SW 1271 (cell line): ENCODE data around the gene TUBA8.
"Not testable (repeated sequence)": the region's sequence is repeated elsewhere in the genome, so short reads cannot be mapped to it uniquely, and the experiment has no call there.

Experiments
- DNase-seq, 2 experiments: peaks; one replicate each; lab custom pipeline; 2025; lab: John Stamatoyannopoulos, UW

Gene TUBA8

DNA sequence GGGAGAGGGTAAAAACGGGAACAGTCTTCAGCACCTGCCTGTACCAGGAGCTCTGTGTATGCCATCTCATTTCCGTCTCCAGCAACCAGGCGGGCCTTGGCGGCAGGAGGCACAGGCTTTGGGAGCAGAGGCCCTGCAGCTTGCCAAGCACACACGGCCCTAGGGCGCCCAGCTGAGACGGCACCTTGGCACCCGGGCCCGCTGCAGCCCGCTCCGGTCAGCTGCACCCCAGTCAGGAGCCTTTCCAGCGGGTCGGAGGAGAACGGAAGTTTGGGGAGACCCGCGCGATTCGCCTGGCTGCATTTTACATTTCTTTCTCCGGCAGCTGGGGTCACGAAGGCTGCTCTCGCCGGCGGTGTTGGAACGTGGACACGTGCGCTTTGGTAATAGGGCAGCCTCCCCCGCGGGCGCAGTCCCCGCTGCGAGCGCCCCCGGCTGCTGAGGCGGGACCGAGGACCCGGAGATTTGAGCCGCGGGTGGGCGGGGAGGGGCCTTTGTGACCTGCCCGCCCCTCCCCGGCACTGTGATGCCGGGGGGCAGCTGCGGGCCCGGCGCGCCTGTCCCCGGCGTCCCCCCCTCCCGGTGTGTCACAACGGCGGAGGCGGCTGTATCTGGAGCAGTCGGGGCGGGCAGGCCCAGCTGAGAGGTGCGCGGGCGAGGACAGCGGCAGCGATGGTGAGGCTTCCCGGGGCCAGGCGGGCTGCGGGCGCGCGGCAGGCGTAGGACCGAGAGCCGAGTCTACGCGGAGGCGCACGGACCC is at the start of gene TUBA8:
Gene TUBA8 (plus strand): TSS at position 616 of the 760 bp plus-strand sequence. CDS start 57 bp downstream, at position 673.
- no peak for DNase-seq

DNA sequence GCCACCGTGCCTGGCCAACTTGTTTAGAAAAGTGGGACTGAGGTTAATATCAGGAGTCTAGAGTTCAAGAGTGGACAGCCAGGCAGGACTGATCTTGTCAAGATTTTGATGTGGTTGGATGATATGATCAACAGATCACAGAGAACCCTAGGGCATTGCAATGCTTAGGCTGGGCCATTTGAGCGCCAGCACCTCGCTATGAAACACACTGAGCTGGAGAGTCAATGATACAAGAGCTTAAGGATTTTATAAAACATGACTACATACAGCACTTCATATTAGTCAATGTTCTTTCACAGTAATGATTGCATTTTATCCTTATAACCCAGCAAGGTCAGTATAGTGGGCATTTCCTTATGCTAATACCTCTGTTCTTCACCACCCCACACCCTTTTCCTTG is 48.2 kb upstream of the TUBA8 start:
- no peak for DNase-seq

DNA sequence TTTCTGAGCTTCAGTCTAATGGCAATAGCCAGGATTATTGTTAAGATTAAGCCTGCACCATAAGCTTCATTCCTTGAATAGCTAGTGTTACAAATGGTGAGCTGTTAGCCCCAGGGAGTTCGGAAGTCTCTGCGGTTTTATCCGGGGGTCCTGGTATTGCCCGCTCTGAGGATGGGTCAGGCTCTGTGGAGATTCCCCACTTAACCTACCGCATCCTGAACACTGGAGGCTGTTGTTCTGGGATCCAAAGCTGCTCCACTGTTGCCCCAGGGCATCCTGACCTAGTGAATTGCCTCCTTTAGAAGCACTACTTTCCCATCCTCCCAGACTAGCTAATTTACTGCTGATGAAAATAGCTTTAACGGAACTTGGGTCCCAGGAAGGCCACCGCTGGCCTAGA is 47.3 kb upstream of the TUBA8 start:
- no peak for DNase-seq

DNA sequence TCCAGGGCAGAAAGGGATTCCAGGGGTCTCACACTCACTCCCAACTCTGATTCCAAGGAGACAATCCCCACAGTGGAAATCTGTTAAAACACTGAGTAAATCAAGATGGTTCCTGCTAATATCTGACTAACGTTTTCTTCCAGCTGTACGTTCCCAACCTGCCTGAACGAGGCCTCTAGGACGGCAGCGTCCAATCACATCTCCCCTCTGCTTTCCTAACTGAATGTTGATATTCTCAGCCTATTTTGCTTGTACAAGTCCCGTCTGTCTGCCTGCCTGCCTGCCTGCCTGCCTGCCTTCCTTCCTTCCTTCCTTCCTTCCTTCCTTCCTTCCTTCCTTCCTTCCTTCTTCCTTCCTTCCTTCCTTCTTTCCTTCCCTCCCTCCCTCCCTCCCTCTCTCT is 46.9 kb upstream of the TUBA8 start:
- DNase-seq: not testable (repeated sequence)

- DNase-seq: no peak
Observed at GRCh38 chr22:18064636-18065035, 46.0 kb upstream of the TUBA8 start.

DNA sequence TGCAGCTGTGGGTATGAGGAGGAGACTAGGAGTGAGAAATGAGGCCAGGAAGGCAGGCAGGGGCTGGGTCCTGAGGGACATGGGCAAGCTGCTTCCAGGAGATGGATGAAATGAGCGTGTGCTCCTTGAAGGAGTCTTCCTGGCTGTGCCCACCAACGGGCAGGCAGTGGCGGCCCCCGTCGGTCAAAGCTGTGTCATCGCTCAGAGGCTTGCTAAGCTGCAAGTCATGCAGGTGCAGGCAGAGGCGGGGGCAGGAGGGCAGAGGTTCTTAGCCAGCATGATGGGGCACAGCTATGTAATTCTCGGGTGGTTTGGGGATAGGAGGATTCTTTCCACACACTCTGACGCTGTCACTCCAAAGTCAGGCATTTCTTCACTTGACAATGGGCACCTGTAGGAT is 45.4 kb upstream of the TUBA8 start:
- DNase-seq: no peak

DNA sequence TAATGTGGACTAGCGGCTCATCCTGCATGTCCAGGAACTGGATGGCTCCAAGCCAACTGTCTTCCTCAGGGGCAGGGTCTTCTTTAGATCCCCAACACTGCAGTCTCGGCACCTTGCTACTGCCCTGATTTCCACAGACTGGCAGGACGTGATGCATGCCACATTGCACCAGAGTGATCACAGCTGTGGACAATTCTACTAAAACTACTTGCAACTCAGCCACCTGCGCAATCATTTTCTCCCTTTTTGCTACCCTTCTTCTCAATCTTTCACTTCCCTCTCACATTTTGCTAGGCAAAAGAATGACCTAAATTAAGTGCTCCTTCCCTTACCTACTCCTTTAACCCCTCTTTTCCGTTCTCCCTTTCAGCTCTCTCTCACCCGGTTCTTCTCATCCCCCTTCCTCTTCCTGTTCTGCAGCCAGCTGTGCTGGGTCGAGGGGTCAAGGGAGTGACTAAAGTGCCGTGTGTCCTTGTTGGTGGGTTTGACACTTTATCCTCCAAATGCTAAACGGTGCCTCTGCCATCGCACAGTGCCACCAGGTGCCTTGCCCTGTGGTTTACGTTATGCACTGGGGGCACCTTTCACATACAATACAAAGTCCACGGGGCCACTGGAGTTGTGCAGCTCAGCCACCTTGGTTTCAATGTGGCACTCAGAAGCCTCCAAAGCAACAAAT is 44.3 kb upstream of the TUBA8 start:
- DNase-seq: no peak

DNA sequence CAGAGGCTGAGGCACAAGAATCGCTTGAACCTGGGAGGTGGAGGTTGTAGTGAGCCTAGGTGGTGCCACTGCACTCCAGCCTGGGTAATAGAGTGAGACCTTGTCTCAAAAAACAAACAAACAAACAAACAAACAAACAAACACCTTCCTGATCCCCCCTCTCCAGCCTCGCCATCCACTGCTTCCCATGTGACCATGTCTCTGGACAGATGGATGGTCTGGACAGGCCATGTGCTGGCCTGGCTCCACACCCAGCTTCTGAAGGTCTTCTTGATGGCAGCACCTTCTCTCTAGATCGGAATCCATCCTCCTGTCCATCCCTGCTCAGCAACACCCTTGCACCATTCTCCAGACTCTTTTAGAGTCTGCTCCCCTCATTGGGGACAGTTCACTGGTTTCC is 43.5 kb upstream of the TUBA8 start:
- DNase-seq: no peak

DNA sequence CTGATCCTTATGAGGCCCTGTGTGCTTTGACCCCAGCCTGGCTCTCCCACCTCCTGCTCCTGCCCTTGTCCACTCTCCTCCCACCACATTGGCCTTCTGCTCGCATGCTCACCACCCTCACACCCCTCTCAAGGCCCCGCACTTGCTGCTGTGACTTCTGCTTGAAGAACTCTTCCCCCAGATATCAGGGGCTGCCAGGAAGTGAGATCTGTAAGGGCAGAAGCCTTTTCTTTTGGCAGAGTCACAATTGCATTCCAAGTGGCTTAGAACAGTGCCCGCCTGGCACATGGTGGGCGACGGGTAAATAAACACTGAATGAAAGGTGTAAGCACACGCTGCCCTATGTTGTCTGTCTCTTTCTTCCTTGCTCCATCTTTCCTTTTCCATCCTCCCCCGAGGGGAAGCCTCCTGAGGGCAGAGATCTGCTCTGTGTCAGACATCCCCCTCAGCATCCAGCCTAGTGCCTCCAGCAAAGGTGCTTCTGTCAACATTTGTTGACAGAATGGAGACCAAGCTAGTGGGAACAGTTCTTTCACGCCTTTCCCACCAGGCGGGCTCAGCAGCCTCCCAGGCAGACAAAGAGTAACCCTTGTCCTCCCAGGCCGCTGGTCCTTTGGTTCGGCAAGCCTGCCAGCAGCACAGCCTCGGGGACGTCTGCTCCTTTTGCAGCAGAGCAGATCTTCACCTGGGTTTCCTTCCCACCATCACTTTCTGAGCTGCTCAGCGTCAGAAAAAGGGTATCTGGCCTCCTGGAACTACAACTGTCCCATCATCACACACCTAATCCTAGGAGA is 42.9 kb upstream of the TUBA8 start:
- DNase-seq: no peak

- no peak for DNase-seq
Observed at GRCh38 chr22:18068381-18068988, 42.1 kb upstream of the TUBA8 start.

- DNase-seq: no peak
Observed at GRCh38 chr22:18069041-18069440, 41.6 kb upstream of the TUBA8 start.

- no peak for DNase-seq
Observed at GRCh38 chr22:18070041-18070440, 40.6 kb upstream of the TUBA8 start.

DNA sequence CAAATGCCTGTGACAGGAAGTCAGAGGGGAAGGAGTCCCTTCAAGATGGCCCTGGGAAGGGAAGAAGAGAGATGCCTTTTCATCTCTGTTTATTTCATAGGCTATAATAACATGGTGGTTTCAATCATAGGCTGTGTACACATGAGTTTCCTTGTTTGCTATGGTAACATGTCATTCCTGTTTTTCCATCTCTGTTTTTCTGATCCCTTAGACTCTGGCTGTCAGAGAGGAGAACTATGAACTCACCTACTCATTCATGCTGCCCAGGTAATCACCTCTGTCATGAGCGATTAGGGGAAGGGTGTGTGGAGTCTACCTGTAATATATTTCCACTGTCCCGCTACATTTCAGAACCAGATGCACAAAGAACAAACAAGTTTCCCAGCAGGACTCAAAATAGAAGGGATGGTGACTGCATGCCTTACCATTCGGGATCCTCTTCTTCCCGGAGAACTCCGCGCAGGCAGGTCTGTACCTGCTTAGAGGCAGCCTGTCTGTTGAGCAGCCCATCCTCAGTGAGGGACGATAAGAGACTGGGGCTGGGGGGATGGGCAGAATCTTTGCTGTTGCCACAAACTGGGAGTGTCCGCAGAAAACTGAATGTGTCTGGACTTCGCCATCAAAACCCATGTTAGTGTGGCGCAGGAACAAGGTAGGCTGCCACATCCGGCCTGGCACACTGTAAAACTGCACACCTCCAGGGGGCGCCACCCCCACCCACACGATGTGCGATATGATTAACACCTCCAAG is 39.9 kb upstream of the TUBA8 start:
- DNase-seq: no peak

DNA sequence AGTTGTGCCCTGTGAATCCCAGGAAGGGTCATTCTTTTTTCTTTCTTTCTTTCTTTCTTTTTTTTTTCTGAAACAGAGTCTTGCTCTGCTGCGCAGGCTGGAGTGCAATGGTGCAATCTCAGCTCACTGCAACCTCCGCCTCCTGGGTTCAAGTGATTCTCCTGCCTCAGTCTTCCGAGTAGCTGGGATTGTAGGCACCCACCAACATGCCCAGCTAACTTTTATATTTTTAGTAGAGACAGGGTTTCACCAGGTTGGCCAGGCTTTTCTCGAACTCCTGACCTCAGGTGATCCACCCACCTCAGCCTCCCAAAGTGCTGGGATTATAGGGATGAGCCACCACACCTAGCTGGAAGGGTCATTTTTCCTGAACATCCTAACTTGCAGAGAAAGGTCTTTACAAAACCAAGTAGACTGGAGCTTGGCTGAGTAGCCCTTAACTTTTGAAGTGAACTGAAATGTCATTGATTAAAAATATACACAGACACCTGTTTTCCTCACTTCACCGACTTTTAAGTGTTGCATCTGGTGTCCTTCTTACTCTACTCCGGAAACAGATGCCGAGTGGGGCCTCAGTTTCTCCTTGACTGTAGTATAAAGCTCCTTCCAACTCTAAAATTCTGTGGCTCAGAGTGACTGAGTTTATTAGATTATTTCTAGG is 39.2 kb upstream of the TUBA8 start:
- not testable (repeated sequence) for DNase-seq

GRCh38 chr22:18071968-18072310 is 38.7 kb upstream of the TUBA8 start:
- no peak for DNase-seq

DNA sequence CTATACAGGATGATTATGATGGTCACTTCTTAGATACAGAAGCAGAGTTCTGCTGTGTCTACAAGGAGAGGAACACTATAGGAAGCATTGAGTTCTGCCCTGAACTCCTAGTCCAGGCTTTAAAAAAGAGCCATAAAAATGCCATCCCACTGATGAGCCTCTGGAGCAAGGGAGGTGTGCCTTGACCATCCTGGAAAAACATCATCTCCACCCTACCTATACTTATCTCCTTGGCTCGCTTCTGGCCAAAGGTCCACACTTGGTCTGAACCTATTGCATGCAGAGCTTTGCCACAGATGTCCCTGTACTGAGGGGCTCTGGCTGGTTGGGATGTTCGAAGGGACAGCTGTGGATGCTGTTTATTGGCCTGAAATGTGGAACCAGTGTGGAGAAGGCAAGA is 37.1 kb upstream of the TUBA8 start:
- no peak for DNase-seq

DNA sequence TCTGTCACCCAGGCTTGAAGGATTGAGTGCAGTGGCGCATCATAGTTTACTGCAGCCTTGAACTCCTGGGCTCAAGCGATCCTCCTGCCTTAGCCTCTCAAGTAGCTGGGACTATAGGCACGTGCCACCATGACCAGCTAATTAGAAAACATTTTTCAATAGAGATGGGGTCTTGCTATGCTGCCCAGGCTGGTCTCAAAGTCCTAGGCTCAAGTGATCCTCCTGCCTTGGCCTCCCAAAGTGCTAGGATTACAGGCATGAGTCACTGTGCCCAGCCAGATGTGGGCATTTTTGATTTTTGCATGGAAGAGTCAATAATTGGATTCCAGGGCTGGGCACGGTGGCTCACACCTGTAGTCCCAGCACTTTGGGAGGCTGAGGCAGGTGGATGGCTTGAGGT is 36.7 kb upstream of the TUBA8 start:
- not testable (repeated sequence) for DNase-seq

DNA sequence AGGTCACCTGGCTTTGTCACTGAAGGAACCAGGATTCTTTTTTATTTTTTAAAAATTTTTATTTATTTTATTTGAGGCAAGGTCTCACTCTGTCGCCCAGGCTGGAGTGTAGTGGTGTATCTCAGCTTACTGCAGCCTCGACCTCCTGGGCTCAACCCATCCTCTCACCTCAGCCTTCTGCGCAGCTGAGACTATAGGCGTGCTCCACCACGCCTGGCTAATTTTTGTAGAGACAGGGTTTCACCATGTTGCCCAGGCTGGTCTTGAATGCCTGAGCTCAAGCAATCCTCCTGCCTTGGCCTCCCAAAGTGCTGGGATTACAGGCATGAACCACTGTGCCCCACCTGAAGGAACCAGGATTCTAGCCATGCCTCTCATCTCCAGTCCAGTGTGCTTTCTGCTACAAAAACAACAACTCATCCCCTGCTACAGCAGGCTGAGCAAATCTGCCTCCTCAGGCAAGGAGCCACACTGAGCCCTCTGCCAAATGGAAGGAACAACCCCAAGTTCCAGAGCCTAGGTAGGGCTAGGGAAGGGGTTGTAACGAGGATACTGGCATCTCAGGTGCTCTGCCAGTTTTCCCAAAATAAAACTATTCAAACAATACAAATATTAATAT is 35.4 kb upstream of the TUBA8 start:
- no peak for DNase-seq

DNA sequence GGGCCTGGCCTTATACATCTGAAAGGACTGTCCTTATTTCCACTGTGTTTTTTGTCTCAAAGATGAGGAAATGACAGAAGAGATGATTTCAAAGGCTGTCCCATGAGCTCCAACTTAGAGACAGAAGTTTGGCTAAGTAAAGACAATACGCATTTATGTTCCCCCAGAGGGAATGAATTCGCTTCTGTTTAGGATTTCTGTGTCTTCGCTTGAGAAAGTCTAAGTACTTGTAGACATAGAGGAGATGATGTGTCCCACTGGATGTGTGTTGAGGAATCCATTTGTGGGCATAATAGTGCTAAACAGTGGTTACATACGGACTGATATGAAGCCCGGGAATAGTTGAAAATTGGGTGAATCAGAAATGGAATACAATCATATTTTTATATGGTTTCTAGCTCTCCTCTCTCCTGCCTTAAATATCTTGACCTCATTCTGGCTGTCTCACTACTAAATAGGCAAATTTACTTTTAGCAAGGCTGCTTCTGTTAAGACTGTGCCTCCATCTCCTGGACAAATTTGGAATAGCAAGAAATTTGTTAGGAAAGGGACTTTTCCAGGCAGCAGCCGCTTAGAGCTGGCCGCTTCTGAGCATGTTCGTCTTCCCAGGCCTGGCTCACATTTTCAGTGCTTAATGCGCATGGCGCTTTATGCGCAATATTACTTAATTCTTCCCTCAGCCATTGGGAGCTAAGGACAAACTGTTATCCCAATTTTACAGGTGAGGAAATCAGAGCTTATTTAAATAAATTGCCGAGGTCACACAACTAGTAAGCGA is 34.7 kb upstream of the TUBA8 start:
- DNase-seq: peak in 1 of 2 experiments; percentile 46

DNA sequence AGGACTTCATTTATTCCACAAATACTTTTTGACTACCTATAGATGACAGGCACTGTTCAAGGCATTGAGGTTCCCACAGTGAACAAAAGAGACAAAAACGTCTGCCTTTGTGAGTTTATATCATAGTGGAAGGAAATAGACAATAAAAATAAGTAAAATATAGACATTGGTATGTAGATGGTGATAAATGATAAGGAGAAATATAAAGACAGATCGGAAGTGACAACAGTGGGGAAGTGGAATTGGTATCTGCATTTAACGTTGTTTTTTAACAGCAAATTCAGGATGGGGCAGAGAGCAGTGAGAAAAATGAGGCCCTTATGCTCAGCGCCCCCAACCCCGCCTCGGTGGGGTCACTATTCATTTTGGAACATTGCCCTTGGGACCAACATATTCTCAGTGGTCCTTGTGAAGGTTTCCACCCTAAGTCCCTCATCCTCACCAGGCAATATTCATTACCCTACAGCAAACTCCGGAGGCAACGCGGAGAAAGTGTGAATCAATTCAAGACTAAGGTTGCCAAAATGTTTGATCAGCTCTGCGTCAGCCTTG is 33.4 kb upstream of the TUBA8 start:
- DNase-seq: no peak
